HTR-8/SVneo (cell line): ENCODE measurements around the gene ANO3.
"Not testable (repeated sequence)": the region's sequence is repeated elsewhere in the genome, so short reads cannot be mapped to it uniquely, and the experiment has no call there.

Source experiments
- DNase-seq: peaks from one replicate; pipeline ENCODE4 v3.0.0; 2011; ENCODE audit warnings: low spot score, mixed read lengths; ENCODE audit not compliant: insufficient read length
- FAIRE-seq: peaks from 2 replicates; lab custom pipeline; 2011; peaks lifted over from hg19 to GRCh38; lab: Jason Lieb, UNC

ANO3 gene

GRCh38 chr11:26608507-26609146, 276.7 kb downstream of the ANO3 start:
- FAIRE-seq (no peak), DNase-seq (no peak)

- FAIRE-seq (no peak), DNase-seq (no peak)
Measured at GRCh38 chr11:26613759-26614158, 281.8 kb downstream of the ANO3 start.

GRCh38 chr11:26618441-26618840, 286.5 kb downstream of the ANO3 start:
- no peak for FAIRE-seq
- no peak for DNase-seq

- FAIRE-seq (no peak), DNase-seq (no peak)
Measured at GRCh38 chr11:26620282-26621045, 288.5 kb downstream of the ANO3 start.

GRCh38 chr11:26621132-26621531, 289.2 kb downstream of the ANO3 start:
- no peak for FAIRE-seq

GRCh38 chr11:26622181-26622580, 290.3 kb downstream of the ANO3 start:
- DNase-seq (no peak), FAIRE-seq (no peak)

More at GRCh38 chr11:26621132-26621531, 289.2 kb downstream of the ANO3 start:
- DNase-seq = peak; percentile 5

- DNase-seq (no peak), FAIRE-seq (no peak)
Measured at GRCh38 chr11:26623076-26623659, 291.2 kb downstream of the ANO3 start.

- FAIRE-seq (no peak), DNase-seq (no peak)
Measured at GRCh38 chr11:26626346-26626745, 294.4 kb downstream of the ANO3 start.

- DNase-seq = no peak
- no peak for FAIRE-seq
Measured at GRCh38 chr11:26632691-26633159, 300.8 kb downstream of the ANO3 start.

- not testable (repeated sequence) for DNase-seq, FAIRE-seq
Measured at GRCh38 chr11:26643314-26643713, 311.4 kb downstream of the ANO3 start.

GRCh38 chr11:26649884-26650283, 318.0 kb downstream of the ANO3 start:
- FAIRE-seq (peak; percentile 54), DNase-seq (peak; percentile 31)

- DNase-seq = no peak
Measured at GRCh38 chr11:26651916-26652315, 320.0 kb downstream of the ANO3 start.

GRCh38 chr11:26655287-26655686, 323.4 kb downstream of the ANO3 start:
- DNase-seq (no peak), FAIRE-seq (no peak)

More at GRCh38 chr11:26651916-26652315, 320.0 kb downstream of the ANO3 start:
- no peak for FAIRE-seq

- DNase-seq (no peak), FAIRE-seq (no peak)
Measured at GRCh38 chr11:26662916-26663315, 331.0 kb downstream of the ANO3 start.

- DNase-seq (no peak), FAIRE-seq (no peak)
Measured at GRCh38 chr11:26665036-26665435, 333.1 kb downstream of the ANO3 start.

GRCh38 chr11:26665946-26666345, 334.0 kb downstream of the ANO3 start:
- no peak for FAIRE-seq
- DNase-seq = no peak

GRCh38 chr11:26675233-26675928, 343.5 kb downstream of the ANO3 start:
- no peak for DNase-seq
- no peak for FAIRE-seq

GRCh38 chr11:26676641-26677040, 344.7 kb downstream of the ANO3 start:
- FAIRE-seq = no peak
- no peak for DNase-seq

- no peak for FAIRE-seq
Measured at GRCh38 chr11:26677566-26677965, 345.6 kb downstream of the ANO3 start.

GRCh38 chr11:26687351-26687750, 355.4 kb downstream of the ANO3 start:
- FAIRE-seq (no peak), DNase-seq (no peak)

More at GRCh38 chr11:26677566-26677965, 345.6 kb downstream of the ANO3 start:
- no peak for DNase-seq
